ENCODE data around the gene ANXA4. TPM values are rescaled to one million over a fixed set of nuclear protein-coding genes. Genes with fewer than 3 reads are reported as not detected.
A peak's percentile ranks its signal among the peaks of the same experiment; 100 is the strongest.

The ANXA4 gene
- total RNA-seq, 2 donors from 2014 or later = 62.8 to 67.8 TPM

GRCh38 chr2:69781321-69782248 is 39.7 kb downstream of the ANXA4 start:
- no peak for DNase-seq (ENCODE audit: low spot score)
- ATAC-seq (ENCODE audit: insufficient number of reproducible peaks, low FRiP score, low read depth) = no peak
- H3K4me3 ChIP-seq = no peak overlapping the region
- H3K27ac ChIP-seq = no peak overlapping the region
- no peak for TF ChIP-seq CTCF (IDR thresholded peaks at IDR 0.05)
- H3K4me1 ChIP-seq (ENCODE audit: control insufficient read depth in 1 of 2, low read depth in 2 of 2) = peaks cover 4 to 10% of the 10 kb centered on the region in 2 donors
- peaks cover 3% of the 10 kb centered on the region for H3K36me3 ChIP-seq
- H3K27me3 ChIP-seq (replicated peaks; ENCODE audit: insufficient read depth) = no peaks in the 10 kb centered on the region
- no peaks in the 10 kb centered on the region for H3K9me3 ChIP-seq

GRCh38 chr2:69784228-69784627 is 42.3 kb downstream of the ANXA4 start:
- Histone ChIP-seq H3K4me3 (no peak overlapping the region), H3K9me3 (no peaks in the 10 kb centered on the region), H3K27me3 (replicated peaks; ENCODE audit: insufficient read depth) (no peaks in the 10 kb centered on the region), H3K36me3 (peaks cover 13% of the 10 kb centered on the region), H3K27ac (no peak overlapping the region), H3K4me1 (ENCODE audit: control insufficient read depth in 1 of 2, low read depth in 2 of 2) (peaks cover under 1 to 13% of the 10 kb centered on the region in 2 donors)
- ATAC-seq (ENCODE audit: insufficient number of reproducible peaks, low FRiP score, low read depth) (no peak), DNase-seq (ENCODE audit: low spot score) (no peak)
- no peak for TF ChIP-seq CTCF (IDR thresholded peaks at IDR 0.05)

- TF ChIP-seq CTCF (IDR thresholded peaks at IDR 0.05) = no peak
- H3K27ac ChIP-seq = no peak overlapping the region
- peaks cover 7 to 20% of the 10 kb centered on the region in 2 donors for H3K4me1 ChIP-seq (ENCODE audit: control insufficient read depth in 1 of 2, low read depth in 2 of 2)
- DNase-seq (ENCODE audit: low spot score) (no peak), ATAC-seq (ENCODE audit: insufficient number of reproducible peaks, low FRiP score, low read depth) (no peak)
- H3K36me3 ChIP-seq = peaks cover 13% of the 10 kb centered on the region
- no peak overlapping the region for H3K4me3 ChIP-seq
- no peaks in the 10 kb centered on the region for H3K27me3 ChIP-seq (replicated peaks; ENCODE audit: insufficient read depth)
- no peaks in the 10 kb centered on the region for H3K9me3 ChIP-seq
Observed at GRCh38 chr2:69785358-69785757, 43.4 kb downstream of the ANXA4 start.

- H3K4me1 ChIP-seq (ENCODE audit: control insufficient read depth in 1 of 2, low read depth in 2 of 2) = peaks cover 14 to 28% of the 10 kb centered on the region in 2 donors
- no peak overlapping the region for H3K27ac ChIP-seq
- H3K9me3 ChIP-seq = no peaks in the 10 kb centered on the region
- DNase-seq (ENCODE audit: low spot score) (no peak), ATAC-seq (ENCODE audit: insufficient number of reproducible peaks, low FRiP score, low read depth) (no peak)
- H3K27me3 ChIP-seq (replicated peaks; ENCODE audit: insufficient read depth) = no peaks in the 10 kb centered on the region
- H3K36me3 ChIP-seq = peaks cover 13% of the 10 kb centered on the region
- TF ChIP-seq CTCF (IDR thresholded peaks at IDR 0.05) = no peak
- H3K4me3 ChIP-seq = no peak overlapping the region
Observed at GRCh38 chr2:69786052-69786560, 44.2 kb downstream of the ANXA4 start.

GRCh38 chr2:69789175-69789721 is 47.3 kb downstream of the ANXA4 start:
- peaks cover 10% of the 10 kb centered on the region for H3K36me3 ChIP-seq
- no peak for TF ChIP-seq CTCF (IDR thresholded peaks at IDR 0.05)
- H3K27me3 ChIP-seq (replicated peaks; ENCODE audit: insufficient read depth) = no peaks in the 10 kb centered on the region
- ATAC-seq (ENCODE audit: insufficient number of reproducible peaks, low FRiP score, low read depth) (peak; percentile 87), DNase-seq (ENCODE audit: low spot score) (peak; percentile 15)
- no peaks in the 10 kb centered on the region for H3K9me3 ChIP-seq
- peaks cover 17 to 32% of the 10 kb centered on the region in 2 donors for H3K4me1 ChIP-seq (ENCODE audit: control insufficient read depth in 1 of 2, low read depth in 2 of 2)
- peak overlapping the region; percentile 55 for H3K4me3 ChIP-seq
- peak overlapping the region; percentile 88 to 92 for H3K27ac ChIP-seq

All from thoracic aorta (tissue), 2 donors.